SH-SY5Y (cell line): ENCODE results near the gene SEMA3F.

ENCODE experiments used
- GATA2 ChIP-seq: IDR thresholded peaks from 2 replicates; pipeline ENCODE4 v1.6.1; 2011; ENCODE audit warnings: mild to moderate bottlenecking, low read depth, low read length
- GATA3 ChIP-seq: IDR thresholded peaks from 2 replicates; pipeline ENCODE4 v1.6.1; 2011; ENCODE audit warnings: low read depth, mild to moderate bottlenecking, low read length, moderate library complexity

DNA sequence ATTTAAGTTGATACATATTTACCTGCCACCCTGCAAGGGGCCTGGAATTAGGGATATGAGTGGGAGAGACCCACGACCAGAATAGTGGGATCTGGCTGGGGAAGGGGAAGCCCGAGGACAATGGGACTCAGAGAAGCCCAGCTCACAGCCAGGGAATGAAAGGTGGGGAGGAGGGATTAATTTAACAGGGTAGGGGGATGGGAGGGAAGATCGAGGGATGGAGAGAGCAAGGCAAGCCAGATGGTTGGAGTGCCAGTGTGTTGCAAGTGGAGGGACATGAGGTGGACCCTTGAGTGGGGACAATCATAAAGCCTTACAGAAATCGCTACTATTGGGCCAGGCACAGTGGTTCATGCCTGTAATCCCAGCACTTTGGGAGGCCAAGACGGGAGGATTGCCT is 76.5 kb downstream of the SEMA3F start:
- TF ChIP-seq GATA3 = no peak
- no peak for TF ChIP-seq GATA2
